Esophagus squamous epithelium (tissue), 4 donors: ENCODE data around the gene SHLD1.

ENCODE experiments used
- CTCF ChIP-seq, 6 experiments: fragments of 450-650 bp in 4 of 6; fragments of 200-600 bp in 2 of 6; sonication (generic) in 2 of 6; IDR thresholded peaks; one replicate each; pipeline ENCODE4 v1.5.1; 2016 to 2019; ENCODE audit warnings: antibody characterized with exemption in 6 of 6, mild to moderate bottlenecking in 4 of 6, moderate library complexity in 4 of 6
- POLR2A ChIP-seq, 4 donors: fragments of 450-650 bp; IDR thresholded peaks; one replicate each; pipeline ENCODE4 v1.6.1; 2017; ENCODE audit warnings: antibody characterized with exemption in 4 of 4, mild to moderate bottlenecking in 4 of 4, moderate library complexity in 3 of 4

DNA sequence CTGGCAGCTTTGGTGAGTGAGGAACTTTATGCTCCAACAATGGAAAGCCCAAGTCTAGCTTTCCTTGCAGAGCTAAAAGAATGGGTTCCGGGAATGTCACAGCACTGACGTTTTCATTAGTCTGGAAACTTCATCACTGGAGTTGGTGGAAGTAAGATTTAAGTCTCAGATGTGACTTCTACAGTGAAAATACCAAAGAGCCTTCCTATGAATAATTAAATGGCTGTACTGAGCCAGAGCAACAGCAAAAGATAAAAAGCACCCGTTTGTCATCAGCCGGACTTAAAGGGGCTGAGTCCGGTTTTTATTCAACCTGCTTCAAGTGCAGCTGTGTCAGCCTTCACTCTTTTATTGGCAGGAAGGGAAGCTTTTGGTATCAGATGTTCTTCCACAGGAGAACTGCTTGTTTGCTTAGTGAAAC, 46.5 kb upstream of the SHLD1 start:
- TF ChIP-seq CTCF (IDR thresholded peaks at IDR 0.05) = no peak
- no peak for TF ChIP-seq POLR2A (IDR thresholded peaks at IDR 0.05)
